Mesenchymal stem cell (in vitro differentiated cells and primary cell): ENCODE measurements around the gene SNAI3.

Experiments used
- DNase-seq: peaks from one replicate; pipeline ENCODE4 v3.0.0-alpha.2; 2013
- H2AFZ ChIP-seq: one replicate; pipeline ENCODE4 v1.6.1; 2013; ENCODE audit warnings: low read depth, mild to moderate bottlenecking, control low read depth, inconsistent platforms, low read length, moderate library complexity
- H2AK5ac ChIP-seq: 2 replicates; pipeline ENCODE4 v1.6.1; 2013; ENCODE audit warnings: low read length, moderate library complexity, mild to moderate bottlenecking, inconsistent platforms; ENCODE audit not compliant: severe bottlenecking
- H2BK120ac ChIP-seq: one replicate; pipeline ENCODE4 v1.6.1; 2013; ENCODE audit warnings: low read depth, mild to moderate bottlenecking, inconsistent platforms, low read length, moderate library complexity
- H2BK12ac ChIP-seq, 2 experiments: one replicate each; pipeline ENCODE4 v1.6.1; 2013; ENCODE audit warnings: inconsistent platforms in 2 of 2, low read length in 2 of 2, mild to moderate bottlenecking in 2 of 2, moderate library complexity in 2 of 2, control low read depth in 1 of 2
- H2BK15ac ChIP-seq: one replicate; pipeline ENCODE4 v1.6.1; 2013; ENCODE audit warnings: mild to moderate bottlenecking, low read depth, inconsistent platforms; ENCODE audit not compliant: poor library complexity, severe bottlenecking
- H2BK5ac ChIP-seq: 2 replicates; pipeline ENCODE4 v1.6.1; 2013; ENCODE audit warnings: low read depth, mild to moderate bottlenecking, low read length, control low read depth, inconsistent platforms; ENCODE audit not compliant: poor library complexity, severe bottlenecking
- H3K14ac ChIP-seq, 2 experiments: one replicate each; pipeline ENCODE4 v1.6.1; 2013; ENCODE audit warnings: inconsistent platforms in 2 of 2, low read length in 2 of 2, control low read depth in 1 of 2, mild to moderate bottlenecking in 1 of 2, moderate library complexity in 1 of 2
- H3K18ac ChIP-seq, 2 experiments: one replicate each; pipeline ENCODE4 v1.6.1; 2013; ENCODE audit warnings: inconsistent platforms in 2 of 2, low read length in 2 of 2, control low read depth in 1 of 2, low read depth in 1 of 2, mild to moderate bottlenecking in 1 of 2
- H3K23ac ChIP-seq, 2 experiments: one replicate each; pipeline ENCODE4 v1.6.1; 2013; ENCODE audit warnings: inconsistent platforms in 2 of 2, low read length in 2 of 2, mild to moderate bottlenecking in 2 of 2, moderate library complexity in 2 of 2, control low read depth in 1 of 2
- H3K27ac ChIP-seq: 2 replicates; pipeline ENCODE4 v1.5.1; 2013; ENCODE audit warnings: mild to moderate bottlenecking, moderate library complexity, low read length, control low read depth, inconsistent platforms; ENCODE audit not compliant: poor library complexity, severe bottlenecking
- H3K27me3 ChIP-seq, 2 experiments: 2 replicates each; pipeline versions ENCODE4 v1.6.1 to v1.7.0; 2013; ENCODE audit warnings: low read length in 2 of 2, mild to moderate bottlenecking in 2 of 2, moderate library complexity in 2 of 2, control low read depth in 1 of 2, inconsistent platforms in 1 of 2; ENCODE audit not compliant: control insufficient read depth in 1 of 2, insufficient read depth in 1 of 2
- H3K36me3 ChIP-seq, 2 experiments: 2 replicates each; pipeline versions ENCODE4 v1.6.1 to v1.7.0; 2013; ENCODE audit warnings: low read length in 2 of 2, control low read depth in 1 of 2, inconsistent platforms in 1 of 2, low read depth in 1 of 2, mild to moderate bottlenecking in 1 of 2; ENCODE audit not compliant: insufficient read depth in 2 of 2, control insufficient read depth in 1 of 2
- H3K4ac ChIP-seq, 2 experiments: one replicate each; pipeline ENCODE4 v1.6.1; 2013; ENCODE audit warnings: inconsistent platforms in 2 of 2, low read length in 2 of 2, mild to moderate bottlenecking in 2 of 2, moderate library complexity in 2 of 2, control low read depth in 1 of 2, low read depth in 1 of 2
- H3K4me1 ChIP-seq: 2 replicates; pipeline ENCODE4 v1.6.1; 2013; ENCODE audit warnings: low read depth, low read length, control low read depth; ENCODE audit not compliant: control insufficient read depth, insufficient read depth
- H3K4me2 ChIP-seq: 2 replicates; pipeline ENCODE4 v1.6.1; 2013; ENCODE audit warnings: low read length, mild to moderate bottlenecking, inconsistent platforms; ENCODE audit not compliant: poor library complexity, severe bottlenecking
- H3K4me3 ChIP-seq, 2 experiments: 2 replicates each; pipeline versions ENCODE4 v1.5.1 to v1.7.0; 2013; ENCODE audit warnings: low read length in 2 of 2, mild to moderate bottlenecking in 2 of 2, control low read depth in 1 of 2, low read depth in 1 of 2; ENCODE audit not compliant: insufficient read depth in 1 of 2
- H3K79me1 ChIP-seq: replicated peaks from 2 replicates; pipeline ENCODE4 v1.6.1; 2013; ENCODE audit warnings: mild to moderate bottlenecking, control low read depth, low read length, inconsistent platforms; ENCODE audit not compliant: poor library complexity, severe bottlenecking
- H3K9ac ChIP-seq: 2 replicates; pipeline ENCODE4 v1.7.0; 2013; ENCODE audit warnings: mild to moderate bottlenecking, low read length, moderate library complexity
- H3K9me3 ChIP-seq: 2 replicates; pipeline ENCODE4 v1.7.0; 2013; ENCODE audit warnings: mild to moderate bottlenecking, low read length; ENCODE audit not compliant: control insufficient read depth
- H4K8ac ChIP-seq: one replicate; pipeline ENCODE4 v1.6.1; 2013; ENCODE audit warnings: inconsistent platforms, mild to moderate bottlenecking, low read length, moderate library complexity
- H4K91ac ChIP-seq: one replicate; pipeline ENCODE4 v1.6.1; 2013; ENCODE audit warnings: mild to moderate bottlenecking, low read length, inconsistent platforms
- WGBS: methylation state at CpG from one replicate; pipeline ENCODE4 v1.1.7; 2013; ENCODE audit warnings: mixed read lengths; 5-methylcytosine and 5-hydroxymethylcytosine counted together

SNAI3 gene

GRCh38 chr16:88720396-88720970, 34.2 kb upstream of the SNAI3 start:
- Histone ChIP-seq H3K18ac (no peak overlapping the region), H3K4ac (no peak overlapping the region), H2AFZ (no peak overlapping the region), H2BK15ac (no peak overlapping the region), H3K14ac (no peak overlapping the region), H3K4me3 (no peak overlapping the region), H3K4me1 (peaks cover 2% of the 10 kb centered on the region), H3K79me1 (peaks cover 2% of the 10 kb centered on the region), H2BK12ac (no peak overlapping the region), H3K36me3 (peaks cover 95 to 97% of the 10 kb centered on the region in 2 experiments), H3K27ac (no peak overlapping the region), H4K8ac (no peak overlapping the region), H3K9me3 (no peaks in the 10 kb centered on the region), H3K27me3 (no peaks in the 10 kb centered on the region), H3K23ac (no peak overlapping the region), H2AK5ac (no peak overlapping the region), H2BK5ac (no peak overlapping the region), H2BK120ac (no peak overlapping the region), H3K9ac (no peak overlapping the region), H3K4me2 (no peak overlapping the region), H4K91ac (no peak overlapping the region)
- 98% methylated on average over 20 of the region's 23 CpGs for WGBS
- DNase-seq: no peak

- Histone ChIP-seq H3K79me1 (peaks cover 2% of the 10 kb centered on the region), H2AK5ac (no peak overlapping the region), H2BK120ac (no peak overlapping the region), H3K4me2 (no peak overlapping the region), H3K27me3 (no peaks in the 10 kb centered on the region), H2BK15ac (no peak overlapping the region), H2AFZ (no peak overlapping the region), H2BK12ac (no peak overlapping the region), H3K4me1 (peaks cover 2% of the 10 kb centered on the region), H2BK5ac (no peak overlapping the region), H3K4ac (no peak overlapping the region), H3K4me3 (no peak overlapping the region), H4K8ac (no peak overlapping the region), H3K23ac (no peak overlapping the region), H3K27ac (no peak overlapping the region), H3K18ac (no peak overlapping the region), H4K91ac (no peak overlapping the region), H3K9ac (no peak overlapping the region), H3K36me3 (peaks cover 95 to 97% of the 10 kb centered on the region in 2 experiments), H3K9me3 (no peaks in the 10 kb centered on the region), H3K14ac (no peak overlapping the region)
- 98% methylated on average over 19 of the region's 19 CpGs for WGBS
- DNase-seq: no peak
These were observed 33.6 kb upstream of the SNAI3 start for GRCh38 chr16:88719933-88720296.

GRCh38 chr16:88719267-88719932, 33.1 kb upstream of the SNAI3 start:
- Histone ChIP-seq H4K91ac (no peak overlapping the region), H3K4ac (no peak overlapping the region), H3K4me3 (no peak overlapping the region), H3K9me3 (no peaks in the 10 kb centered on the region), H2BK12ac (no peak overlapping the region), H2BK120ac (no peak overlapping the region), H2BK5ac (no peak overlapping the region), H4K8ac (no peak overlapping the region), H3K79me1 (peaks cover 4% of the 10 kb centered on the region), H2AFZ (no peak overlapping the region), H3K27ac (no peak overlapping the region), H2AK5ac (no peak overlapping the region), H3K4me1 (peaks cover 2% of the 10 kb centered on the region), H3K4me2 (no peak overlapping the region), H3K36me3 (peaks cover 95 to 97% of the 10 kb centered on the region in 2 experiments), H3K23ac (no peak overlapping the region), H3K9ac (no peak overlapping the region), H2BK15ac (no peak overlapping the region), H3K14ac (no peak overlapping the region), H3K27me3 (no peaks in the 10 kb centered on the region), H3K18ac (no peak overlapping the region)
- WGBS: 97% methylated on average over 27 of the region's 29 CpGs
- DNase-seq: no peak

- Histone ChIP-seq H3K36me3 (peaks cover 95 to 97% of the 10 kb centered on the region in 2 experiments), H2AK5ac (no peak overlapping the region), H3K4ac (no peak overlapping the region), H3K14ac (no peak overlapping the region), H3K9me3 (no peaks in the 10 kb centered on the region), H2BK5ac (no peak overlapping the region), H2BK12ac (no peak overlapping the region), H3K9ac (no peak overlapping the region), H3K23ac (no peak overlapping the region), H3K4me2 (no peak overlapping the region), H4K91ac (no peak overlapping the region), H2BK15ac (no peak overlapping the region), H3K27ac (no peak overlapping the region), H2AFZ (no peak overlapping the region), H3K79me1 (peaks cover 10% of the 10 kb centered on the region), H3K4me1 (peaks cover 5% of the 10 kb centered on the region), H3K27me3 (no peaks in the 10 kb centered on the region), H3K18ac (no peak overlapping the region), H4K8ac (no peak overlapping the region), H2BK120ac (no peak overlapping the region), H3K4me3 (no peak overlapping the region)
- 98% methylated on average over 11 of the region's 11 CpGs for WGBS
- no peak for DNase-seq
These were observed 31.9 kb upstream of the SNAI3 start for GRCh38 chr16:88718178-88718577.
